K562 (cell line): ENCODE data around the gene CNPY4. TPM values are rescaled to one million over a fixed set of nuclear protein-coding genes. Genes with fewer than 3 reads are reported as not detected.

Source experiments
- ATAC-seq: fragments of 200-7000 bp; cut with Tn5 transposase; 3 replicates; pipeline ENCODE4 v1.9.1; 2020; ENCODE audit warnings: moderate library complexity
- BruUV-seq: library from RNA; stranded (reverse); fragments of 400-500 nt; replicated peaks from 2 replicates; lab custom pipeline; 2021; lab: Mats Ljungman, UMichigan
- CTCF ChIA-PET: fragments of 300-600 bp; formaldehyde crosslinking; extraction: SDS; loops from one replicate; lab custom pipeline; 2021; ENCODE audit warnings: low intra/inter-chr PET ratio; lab: Yijun Ruan, JAX
- POLR2A ChIA-PET: fragments of 300-600, 350-650 bp; sonication (Branson Sonifier 250); formaldehyde crosslinking; extraction: SDS; loops from one replicate; lab custom pipeline; 2021; ENCODE audit warnings: antibody characterized with exemption, inconsistent platforms; lab: Yijun Ruan, JAX
- DNase-seq, 4 experiments: peaks; one replicate each; pipeline versions ENCODE4 v3.0.0 to v3.0.0-alpha.2; 2011 to 2018; ENCODE audit warnings: low spot score in 3 of 4, mixed read lengths in 3 of 4; ENCODE audit errors: extremely low read depth in 1 of 4
- FAIRE-seq: peaks from 2 replicates; lab custom pipeline; 2011; peaks lifted over from hg19 to GRCh38; lab: Jason Lieb, UNC
- H2AFZ ChIP-seq: 2 replicates; pipeline ENCODE4 v1.6.0; 2011; ENCODE audit warnings: low read depth, low read length, control low read depth, inconsistent platforms
- H3K27ac ChIP-seq: fragments of 200-600 bp; 3 replicates; pipeline ENCODE4 v1.8.0; 2011; ENCODE audit warnings: low read depth, mild to moderate bottlenecking, control low read depth, inconsistent platforms, low read length, moderate library complexity, mixed read lengths; ENCODE audit errors: extremely low read depth
- H3K27me3 ChIP-seq, 2 experiments: fragments of 300-600 bp in 1 of 2; 2 replicates in 1 of 2; 3 replicates in 1 of 2; pipeline versions ENCODE4 v1.6.0 to v1.8.0; 2011; ENCODE audit warnings: inconsistent platforms in 2 of 2, low read length in 2 of 2, mild to moderate bottlenecking in 1 of 2, mixed read lengths in 1 of 2, moderate library complexity in 1 of 2; ENCODE audit not compliant: control insufficient read depth in 2 of 2, insufficient read depth in 2 of 2
- H3K36me3 ChIP-seq: fragments of 300-600 bp; 3 replicates; pipeline ENCODE4 v1.8.0; 2011; ENCODE audit warnings: mild to moderate bottlenecking, low read length, inconsistent platforms; ENCODE audit not compliant: control insufficient read depth, insufficient read depth
- H3K4me1 ChIP-seq, 2 experiments: fragments of 200-600 bp in 1 of 2; replicated peaks in 1 of 2; 2 replicates in 1 of 2; 3 replicates in 1 of 2; pipeline versions ENCODE4 v1.5.1 to v1.8.0; 2011; ENCODE audit warnings: inconsistent platforms in 2 of 2, low read length in 2 of 2, mild to moderate bottlenecking in 1 of 2, mixed read lengths in 1 of 2, moderate library complexity in 1 of 2; ENCODE audit not compliant: control insufficient read depth in 2 of 2, insufficient read depth in 2 of 2
- H3K4me2 ChIP-seq: 2 replicates; pipeline ENCODE4 v1.6.1; 2011; ENCODE audit warnings: low read length, control low read depth, inconsistent platforms, mixed read lengths; ENCODE audit not compliant: insufficient read depth
- H3K4me3 ChIP-seq: fragments of 200-600 bp; sonication (generic), shearing (Covaris generic); 2 replicates; pipeline ENCODE4 v1.5.1; 2016; ENCODE audit warnings: control low read depth, inconsistent platforms
- H3K79me2 ChIP-seq: fragments of 200-600 bp; 3 replicates; pipeline ENCODE4 v1.8.0; 2011; ENCODE audit warnings: low read length, inconsistent platforms; ENCODE audit not compliant: control insufficient read depth, insufficient read depth
- H3K9ac ChIP-seq, 2 experiments: 2 replicates each; pipeline versions ENCODE4 v1.6.0 to v1.6.1; 2011; ENCODE audit warnings: low read depth in 2 of 2, low read length in 2 of 2, control low read depth in 1 of 2, inconsistent platforms in 1 of 2, mild to moderate bottlenecking in 1 of 2, mixed read lengths in 1 of 2; ENCODE audit not compliant: insufficient read depth in 1 of 2
- H3K9me1 ChIP-seq: one replicate; pipeline ENCODE4 v1.6.0; 2011; ENCODE audit warnings: inconsistent platforms, mild to moderate bottlenecking, low read length, moderate library complexity; ENCODE audit not compliant: control insufficient read depth, insufficient read depth
- H3K9me3 ChIP-seq: replicated peaks from 2 replicates; pipeline ENCODE4 v1.5.1; 2011; ENCODE audit warnings: low read depth, low read length, inconsistent platforms; ENCODE audit not compliant: control insufficient read depth, insufficient read depth
- H4K20me1 ChIP-seq: replicated peaks from 2 replicates; pipeline ENCODE4 v1.6.1; 2011; ENCODE audit warnings: low read length, inconsistent platforms, mixed read lengths; ENCODE audit not compliant: control insufficient read depth, insufficient read depth
- CTBP1 ChIP-seq: fragments of 450-650 bp; IDR thresholded peaks from 2 replicates; pipeline ENCODE4 v1.6.1; 2016; ENCODE audit warnings: borderline replicate concordance
- FOXP1 ChIP-seq: sonication (generic); formaldehyde crosslinking; IDR thresholded peaks from 2 replicates; pipeline ENCODE4 v1.8.0; 2022; ENCODE audit warnings: mild to moderate bottlenecking, missing genetic modification reagents
- NR1H2 ChIP-seq: sonication (generic); formaldehyde crosslinking; IDR thresholded peaks from 2 replicates; pipeline ENCODE4 v1.4.0; 2020; ENCODE audit warnings: mild to moderate bottlenecking, missing genetic modification reagents
- POLR2G ChIP-seq: fragments of 200-400 bp; formaldehyde crosslinking; IDR thresholded peaks from 2 replicates; pipeline ENCODE4 v1.6.1; 2017; ENCODE audit warnings: low read depth, mild to moderate bottlenecking, antibody characterized with exemption, low read length, moderate library complexity
- RAD51 ChIP-seq: fragments of 450-650 bp; IDR thresholded peaks from 2 replicates; pipeline ENCODE4 v1.7.1; 2016; ENCODE audit warnings: low read depth, mild to moderate bottlenecking, borderline replicate concordance
- SFPQ ChIP-seq: fragments of 200-400 bp; formaldehyde crosslinking; IDR thresholded peaks from 2 replicates; pipeline ENCODE4 v1.6.1; 2017; ENCODE audit warnings: mild to moderate bottlenecking, low read depth, low read length, moderate library complexity
- USF1 ChIP-seq: sonication (generic); formaldehyde crosslinking; IDR thresholded peaks from 2 replicates; pipeline ENCODE4 v1.9.0; 2022; ENCODE audit warnings: mild to moderate bottlenecking, missing genetic modification reagents
- USF2 ChIP-seq: sonication (generic); formaldehyde crosslinking; IDR thresholded peaks from 2 replicates; pipeline ENCODE4 v1.5.0; 2020; ENCODE audit warnings: missing genetic modification reagents
- whole genome bisulfite sequencing: fragments of 100-300 bp; shearing (Covaris generic); methylation state at CpG from one replicate; pipeline ENCODE4 v1.1.6; 2016; ENCODE audit warnings: low coverage, mixed read lengths; ENCODE audit not compliant: insufficient coverage; ENCODE audit errors: missing lambda C conversion rate; 5-methylcytosine and 5-hydroxymethylcytosine counted together
- in situ Hi-C: fragments of 300-500 bp; cut with MboI; formaldehyde crosslinking; loops from 4 replicates; pipeline ENCODE4 v1.15.0; 2018; ENCODE audit warnings: inconsistent platforms, mixed read lengths
- intact Hi-C: fragments of 100-400 bp; cut with micrococcal nuclease; formaldehyde crosslinking; loops from 2 replicates; pipeline ENCODE4 v1.14.2; 2022
- polyA plus RNA-seq, 8 experiments: library from polyadenylated mRNA; depleted of rRNA in 4 of 8; stranded (reverse) in 5 of 8; unstranded in 3 of 8; fragments of >200 nt; fragmentation: Nextera tagmentation in 2 of 8; fragmentation: Illumina TruSeq in 1 of 8; extraction: Ambion mirVana in 2 of 8; extraction: Trizol in 1 of 8; gene quantifications; 2 replicates each; pipeline versions ENCODE4 v1.2.1 to v1.2.3, GENCODE V29; 2011 to 2014; ENCODE audit warnings: inconsistent platforms in 1 of 8, missing spikeins in 1 of 8
- total RNA-seq, 7 experiments: library from RNA; depleted of rRNA in 6 of 7; stranded (reverse); fragments of >200 nt in 6 of 7; fragmentation: Illumina TruSeq in 2 of 7; extraction: Trizol in 2 of 7; gene quantifications; 2 replicates each; pipeline versions ENCODE4 v1.2.1 to v1.2.3, GENCODE V29; 2011 to 2021; ENCODE audit warnings: low replicate concordance in 1 of 7

Gene CNPY4
- total and polyA plus RNA-seq, 9 of the 15 experiments (the other 6 are each of a cell fraction or from before 2014, with no cell fraction given), result 1.9 to 11.2 (median 7.0) TPM

- H3K4me1 ChIP-seq, result peaks cover 36 to 59% of the 10 kb centered on the region in 2 experiments
- H3K9me1 ChIP-seq, result no peaks in the 10 kb centered on the region
- peaks cover 21% of the 10 kb centered on the region for H3K36me3 ChIP-seq
- ChIA-PET POLR2A (interaction anchor here (1.2 to 1.6 kb wide), 2 partner anchors 11 to 268 kb away, joined by 3 to 8 read pairs; partner anchors contain the start of genes LAMTOR4 and ZCWPW1), CTCF (no interaction called here)
- in situ Hi-C loops (no loop called here), intact Hi-C loops (no loop called here)
- H3K27me3 ChIP-seq, result no peaks in the 10 kb centered on the region
- no peak overlapping the region for H2AFZ ChIP-seq
- peaks cover 10% of the 10 kb centered on the region for H4K20me1 ChIP-seq
- DNase-seq (no peak), ATAC-seq (no peak), FAIRE-seq (no peak)
- no TSS peak for BruUV-seq
- TF ChIP-seq POLR2G (peak; percentile 51; the same call in 1 of the 2 replicates), SFPQ (no peak)
- 91% methylated on average over 18 of the region's 18 CpGs for WGBS
- peaks cover 30% of the 10 kb centered on the region for H3K79me2 ChIP-seq
- H3K9ac ChIP-seq, result peak overlapping the region in 1 of 2 experiments; percentile 76; a peak in 2 of 4 replicates
- no peak overlapping the region for H3K4me2 ChIP-seq
- no peak overlapping the region for H3K4me3 ChIP-seq
- H3K27ac ChIP-seq, result no peak overlapping the region
- no peaks in the 10 kb centered on the region for H3K9me3 ChIP-seq
These were observed 40.6 kb downstream of the CNPY4 start for GRCh38 chr7:100160067-100160466.

- H3K27ac ChIP-seq, result no peak overlapping the region
These were observed 43.6 kb downstream of the CNPY4 start for GRCh38 chr7:100163006-100163531.

More at GRCh38 chr7:100163006-100163531, 43.6 kb downstream of the CNPY4 start:
- Histone ChIP-seq H2AFZ (peak overlapping the region; percentile 49), H3K36me3 (no peaks in the 10 kb centered on the region), H3K79me2 (peaks cover 5% of the 10 kb centered on the region), H3K9me1 (no peaks in the 10 kb centered on the region), H4K20me1 (no peaks in the 10 kb centered on the region), H3K9ac (peak overlapping the region in 1 of 2 experiments; percentile 62; a peak in 2 of 4 replicates), H3K27me3 (no peaks in the 10 kb centered on the region), H3K9me3 (no peaks in the 10 kb centered on the region), H3K4me2 (no peak overlapping the region), H3K4me3 (no peak overlapping the region), H3K4me1 (peaks cover 33 to 48% of the 10 kb centered on the region in 2 experiments)
- intact Hi-C loops, result no loop called here
- ATAC-seq (no peak), FAIRE-seq (no peak), DNase-seq (peak in 2 of 4 experiments; percentile 34 to 55)
- no TSS peak for BruUV-seq
- CTCF ChIA-PET, result no interaction called here
- WGBS, result 18% methylated on average over 6 of the region's 6 CpGs
- no peak for TF ChIP-seq NR1H2 (CRISPR knock-in tag)
- no peak for TF ChIP-seq FOXP1 (CRISPR knock-in tag)
- peak; percentile 54; the same call in 1 of the 2 replicates for TF ChIP-seq CTBP1
- peak; percentile 78 for TF ChIP-seq USF2 (CRISPR knock-in tag)
- TF ChIP-seq USF1 (CRISPR knock-in tag), result peak; percentile 78
- TF ChIP-seq RAD51, result peak; percentile 62
- POLR2A ChIA-PET, result no interaction called here
- in situ Hi-C loops, result no loop called here
